ENCODE results near the gene MCM9. TPM values are rescaled to one million over a fixed set of nuclear protein-coding genes. Genes with fewer than 3 reads are reported as not detected.

MCM9 gene
- total RNA-seq, 1 donor from 2014 or later, result 17.6 TPM

DNA sequence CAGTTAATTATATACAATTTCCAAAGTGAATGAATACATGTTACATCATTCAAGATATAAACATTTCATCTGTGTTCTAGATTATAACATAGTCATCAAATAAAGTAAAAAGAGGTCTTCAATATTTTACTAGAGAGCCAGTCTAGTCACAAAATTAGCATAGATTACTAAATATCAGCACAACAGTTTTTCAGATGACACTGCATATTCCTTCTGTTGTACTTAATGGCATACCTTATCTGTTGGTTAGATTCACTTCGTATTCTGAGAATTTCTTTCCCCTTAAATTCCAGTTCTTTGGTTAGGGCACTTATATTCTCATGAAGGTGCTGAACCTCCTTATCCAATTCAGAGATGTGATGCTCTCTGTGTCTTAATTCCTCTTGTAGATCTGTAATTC is 39.8 kb upstream of the MCM9 start:
- TF ChIP-seq, protein P1, sequence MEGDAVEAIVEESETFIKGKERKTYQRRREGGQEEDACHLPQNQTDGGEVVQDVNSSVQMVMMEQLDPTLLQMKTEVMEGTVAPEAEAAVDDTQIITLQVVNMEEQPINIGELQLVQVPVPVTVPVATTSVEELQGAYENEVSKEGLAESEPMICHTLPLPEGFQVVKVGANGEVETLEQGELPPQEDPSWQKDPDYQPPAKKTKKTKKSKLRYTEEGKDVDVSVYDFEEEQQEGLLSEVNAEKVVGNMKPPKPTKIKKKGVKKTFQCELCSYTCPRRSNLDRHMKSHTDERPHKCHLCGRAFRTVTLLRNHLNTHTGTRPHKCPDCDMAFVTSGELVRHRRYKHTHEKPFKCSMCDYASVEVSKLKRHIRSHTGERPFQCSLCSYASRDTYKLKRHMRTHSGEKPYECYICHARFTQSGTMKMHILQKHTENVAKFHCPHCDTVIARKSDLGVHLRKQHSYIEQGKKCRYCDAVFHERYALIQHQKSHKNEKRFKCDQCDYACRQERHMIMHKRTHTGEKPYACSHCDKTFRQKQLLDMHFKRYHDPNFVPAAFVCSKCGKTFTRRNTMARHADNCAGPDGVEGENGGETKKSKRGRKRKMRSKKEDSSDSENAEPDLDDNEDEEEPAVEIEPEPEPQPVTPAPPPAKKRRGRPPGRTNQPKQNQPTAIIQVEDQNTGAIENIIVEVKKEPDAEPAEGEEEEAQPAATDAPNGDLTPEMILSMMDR (IDR thresholded peaks at IDR 0.05; ENCODE audit: unreplicated experiment), result no peak
- peaks cover 3% of the 10 kb centered on the region for H3K4me1 Mint-ChIP-seq
- peaks cover 3% of the 10 kb centered on the region for H3K9me3 Mint-ChIP-seq
- DNase-seq (ENCODE audit: low spot score in 2 of 2, unreplicated experiment in 2 of 2), result no peak
- H3K4me3 Mint-ChIP-seq, result no peak overlapping the region
- peaks cover 7% of the 10 kb centered on the region for H3K36me3 Mint-ChIP-seq
- H3K27me3 Mint-ChIP-seq (ENCODE audit: low read depth), result no peaks in the 10 kb centered on the region
- no peak overlapping the region for H3K27ac Mint-ChIP-seq

DNA sequence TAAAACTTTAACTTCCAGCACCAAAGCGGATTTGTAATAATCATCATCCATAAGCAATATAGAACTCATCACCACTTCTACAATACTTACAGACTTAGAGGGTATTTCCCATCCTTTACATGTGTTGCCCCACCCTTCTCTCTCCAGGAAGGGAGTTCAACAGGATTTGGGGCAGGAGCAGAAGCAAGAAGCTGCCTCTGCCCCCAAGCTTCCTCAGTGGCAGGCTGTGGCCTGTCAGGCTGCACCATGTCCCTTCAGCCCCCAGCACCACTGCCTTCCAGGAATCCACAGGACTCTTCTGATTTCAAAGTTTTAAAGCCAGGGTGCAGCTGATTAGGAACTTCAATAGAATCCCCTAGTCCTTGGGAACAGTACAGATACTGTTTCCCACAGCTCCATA is 36.7 kb upstream of the MCM9 start:
- Mint-ChIP-seq H3K27me3 (ENCODE audit: low read depth) (no peaks in the 10 kb centered on the region), H3K36me3 (peaks cover under 1% of the 10 kb centered on the region), H3K27ac (no peak overlapping the region), H3K9me3 (no peaks in the 10 kb centered on the region), H3K4me3 (no peak overlapping the region), H3K4me1 (no peaks in the 10 kb centered on the region)
- TF ChIP-seq, protein P1 (IDR thresholded peaks at IDR 0.05; ENCODE audit: unreplicated experiment), result no peak
- DNase-seq (ENCODE audit: low spot score in 2 of 2, unreplicated experiment in 2 of 2), result no peak

GRCh38 chr6:118970866-118971265 is 35.9 kb upstream of the MCM9 start:
- TF ChIP-seq, protein P1 (IDR thresholded peaks at IDR 0.05; ENCODE audit: unreplicated experiment), result no peak
- no peak overlapping the region for H3K4me3 Mint-ChIP-seq
- H3K4me1 Mint-ChIP-seq, result no peaks in the 10 kb centered on the region
- DNase-seq (ENCODE audit: low spot score in 2 of 2, unreplicated experiment in 2 of 2), result no peak
- H3K36me3 Mint-ChIP-seq, result no peaks in the 10 kb centered on the region
- H3K27ac Mint-ChIP-seq, result no peak overlapping the region
- H3K27me3 Mint-ChIP-seq (ENCODE audit: low read depth), result no peaks in the 10 kb centered on the region
- no peaks in the 10 kb centered on the region for H3K9me3 Mint-ChIP-seq

DNA sequence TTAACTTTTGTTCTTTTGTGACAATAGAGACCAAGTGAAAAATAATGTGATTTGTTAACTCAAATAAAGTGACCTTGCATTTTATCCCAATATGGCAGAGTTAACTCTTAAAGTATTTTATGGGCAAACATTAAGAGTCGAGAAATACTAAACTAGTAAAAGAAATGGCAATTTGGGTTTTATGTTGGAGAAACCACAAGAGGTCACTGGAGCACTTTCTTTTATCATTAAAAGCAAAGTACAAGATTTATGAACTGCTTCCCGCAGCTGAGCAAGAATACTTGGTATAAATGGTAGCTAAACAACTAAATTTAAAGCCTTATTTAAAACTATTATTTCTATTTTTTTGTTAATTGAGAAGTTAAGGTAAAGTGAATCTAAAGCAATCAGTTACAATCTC is 33.5 kb upstream of the MCM9 start:
- no peaks in the 10 kb centered on the region for H3K27me3 Mint-ChIP-seq (ENCODE audit: low read depth)
- no peaks in the 10 kb centered on the region for H3K36me3 Mint-ChIP-seq
- H3K9me3 Mint-ChIP-seq, result no peaks in the 10 kb centered on the region
- H3K27ac Mint-ChIP-seq, result no peak overlapping the region
- TF ChIP-seq, protein P1 (IDR thresholded peaks at IDR 0.05; ENCODE audit: unreplicated experiment), result no peak
- DNase-seq (ENCODE audit: low spot score in 2 of 2, unreplicated experiment in 2 of 2), result no peak
- H3K4me1 Mint-ChIP-seq, result no peaks in the 10 kb centered on the region
- H3K4me3 Mint-ChIP-seq, result no peak overlapping the region

DNA sequence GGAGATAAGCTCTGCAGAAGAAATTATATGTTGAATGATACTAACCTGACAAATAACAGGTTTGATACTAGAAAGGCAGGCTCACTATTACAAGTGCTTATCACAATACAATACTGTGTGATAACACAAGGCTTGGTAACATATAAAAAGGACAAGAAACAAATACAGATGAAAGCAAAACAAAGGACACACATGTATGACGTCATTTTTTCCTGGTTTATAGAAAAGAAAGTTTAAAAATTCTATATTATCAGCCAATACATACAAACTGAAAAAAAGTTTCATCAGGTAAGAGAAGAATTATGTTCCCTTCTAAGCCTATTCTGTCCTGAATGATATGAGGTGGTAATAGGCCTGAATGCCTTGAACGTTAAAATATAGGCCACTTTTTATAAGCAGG is 32.3 kb upstream of the MCM9 start:
- Mint-ChIP-seq H3K4me3 (no peak overlapping the region), H3K9me3 (no peaks in the 10 kb centered on the region), H3K27ac (no peak overlapping the region), H3K4me1 (no peaks in the 10 kb centered on the region), H3K36me3 (no peaks in the 10 kb centered on the region), H3K27me3 (ENCODE audit: low read depth) (no peaks in the 10 kb centered on the region)
- TF ChIP-seq, protein P1 (IDR thresholded peaks at IDR 0.05; ENCODE audit: unreplicated experiment), result no peak
- no peak for DNase-seq (ENCODE audit: low spot score in 2 of 2, unreplicated experiment in 2 of 2)

GRCh38 chr6:118965843-118966370 is 30.9 kb upstream of the MCM9 start:
- no peak for DNase-seq (ENCODE audit: low spot score in 2 of 2, unreplicated experiment in 2 of 2)
- Mint-ChIP-seq H3K36me3 (no peaks in the 10 kb centered on the region), H3K27ac (no peak overlapping the region), H3K4me3 (no peak overlapping the region), H3K27me3 (ENCODE audit: low read depth) (no peaks in the 10 kb centered on the region), H3K4me1 (peaks cover 6% of the 10 kb centered on the region), H3K9me3 (no peaks in the 10 kb centered on the region)
- TF ChIP-seq, protein P1 (IDR thresholded peaks at IDR 0.05; ENCODE audit: unreplicated experiment), result no peak
